Endothelial cell of umbilical vein (primary cell): Measurements from ENCODE around the gene CELSR3.

Source experiments
- CTCF ChIP-seq, 2 donors: IDR thresholded peaks; 1 replicate in 1 of 2; 2 replicates in 1 of 2; pipeline ENCODE4 v1.5.1; 2011; ENCODE audit warnings: low read length in 2 of 2, mild to moderate bottlenecking in 2 of 2, moderate library complexity in 2 of 2, control low read depth in 1 of 2, inconsistent platforms in 1 of 2, low read depth in 1 of 2; ENCODE audit not compliant: insufficient read depth in 1 of 2; ENCODE audit errors: extremely low read depth in 1 of 2
- POLR2AphosphoS5 ChIP-seq: IDR thresholded peaks from 2 replicates; pipeline ENCODE4 v1.6.1; 2012; ENCODE audit warnings: low read depth, mild to moderate bottlenecking, control low read depth, low read length, moderate library complexity; ENCODE audit not compliant: insufficient read depth

- no peak for TF ChIP-seq CTCF (IDR thresholded peaks at IDR 0.05; ENCODE audit: extremely low read depth in 1 of 2, insufficient read depth in 1 of 2, low read depth in 1 of 2, low read length in 2 of 2)
- TF ChIP-seq POLR2AphosphoS5: no peak
Measured at GRCh38 chr3:48587686-48588085, 75.0 kb downstream of the CELSR3 start.
